ENCODE data around the gene PRDX3. TPM values are rescaled to one million over a fixed set of nuclear protein-coding genes. Genes with fewer than 3 reads are reported as not detected.

PRDX3 gene
- total and polyA plus RNA-seq, 2 of the 4 experiments (the other 2 are of a cell fraction), result 169 to 187 TPM

DNA sequence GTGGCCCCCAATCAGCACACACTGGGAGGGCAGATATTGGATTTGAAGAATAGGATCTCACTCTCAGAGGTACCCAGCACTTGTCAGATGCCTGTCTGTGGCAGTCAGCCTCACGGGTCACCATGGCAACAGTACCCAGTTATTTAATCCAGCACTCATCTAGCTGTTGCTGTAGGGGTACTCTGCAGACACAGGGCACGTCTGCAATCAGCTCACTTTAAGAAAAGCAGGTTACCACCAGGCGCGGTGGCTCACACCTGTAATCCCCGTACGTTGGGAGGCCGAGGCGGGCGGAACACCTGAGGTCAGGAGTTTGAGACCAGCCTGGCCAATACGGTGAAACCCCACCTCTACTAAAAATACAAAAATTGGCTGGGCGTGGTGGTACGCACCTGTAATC lies 25.0 kb downstream of the PRDX3 start:
- Histone ChIP-seq H3K9ac (ENCODE audit: low read depth, low read length) (no peak overlapping the region), H2BK120ac (ENCODE audit: low read depth, low read length) (no peak overlapping the region), H3K4me3 (ENCODE audit: insufficient read depth, low read depth, low read length) (no peak overlapping the region), H3K79me1 (ENCODE audit: low read depth in 1 of 2, low read length in 2 of 2) (no peaks in the 10 kb centered on the region), H3K4me2 (ENCODE audit: low read depth, low read length) (no peak overlapping the region), H3K4ac (ENCODE audit: low read depth, low read length) (no peak overlapping the region), H3K27me3 (ENCODE audit: control insufficient read depth, insufficient read depth, low read length) (no peaks in the 10 kb centered on the region), H3K9me3 (ENCODE audit: control insufficient read depth, insufficient read depth, low read length) (no peaks in the 10 kb centered on the region), H3K23ac (ENCODE audit: low read depth, low read length) (no peak overlapping the region), H2AK9ac (replicated peaks; ENCODE audit: low read depth, low read length, poor library complexity) (no peak overlapping the region), H3K9me1 (ENCODE audit: insufficient read depth, low read length) (no peaks in the 10 kb centered on the region; the same call in 1 of the 2 replicates), H3K27ac (ENCODE audit: insufficient read depth, low read length) (no peak overlapping the region), H3K14ac (replicated peaks; ENCODE audit: low read depth, low read length) (no peak overlapping the region), H3K18ac (ENCODE audit: low read depth, low read length) (no peak overlapping the region), H2AFZ (replicated peaks; ENCODE audit: low read length, poor library complexity) (no peak overlapping the region), H3K36me3 (ENCODE audit: control insufficient read depth, insufficient read depth, low read length) (peaks cover 25% of the 10 kb centered on the region), H2BK20ac (ENCODE audit: low read depth, low read length) (no peak overlapping the region), H4K5ac (ENCODE audit: low read depth, low read length) (no peak overlapping the region), H2BK5ac (ENCODE audit: low read depth, low read length, poor library complexity, severe bottlenecking) (no peak overlapping the region), H3K4me1 (ENCODE audit: control insufficient read depth, insufficient read depth, low read length) (no peaks in the 10 kb centered on the region), H4K8ac (ENCODE audit: low read depth in 2 of 2, low read length in 2 of 2) (no peak overlapping the region), H4K91ac (ENCODE audit: insufficient read depth, low read depth, low read length) (no peak overlapping the region), H3K56ac (ENCODE audit: extremely low read depth, insufficient read depth, low read length) (no peak overlapping the region), H2AK5ac (ENCODE audit: low read depth, low read length) (no peak overlapping the region), H4K20me1 (ENCODE audit: insufficient read depth, low read length) (no peaks in the 10 kb centered on the region), H2BK15ac (ENCODE audit: low read depth, low read length) (no peak overlapping the region)
- dilution Hi-C loops (cut with HindIII; ENCODE audit: low sequenced_read_pairs, unreplicated experiment) (no loop called here), intact Hi-C loops (cut with micrococcal nuclease) (no loop called here), in situ Hi-C loops (cut with MboI; ENCODE audit: low sequenced_read_pairs) (no loop called here)
- DNase-seq, result no peak
- WGBS, 2 experiments (ENCODE audit: extremely low coverage in 2 of 2, insufficient read length in 1 of 2), result 62% methylated on average over 2 of the region's 12 CpGs; no CpG with 5 or more reads in 1 of the 2 experiments
- no peak for ATAC-seq (ENCODE audit: low read depth)
- TF ChIP-seq RAD21 (IDR thresholded peaks at IDR 0.05; ENCODE audit: low read length) (no peak), RFX5 (IDR thresholded peaks at IDR 0.05; ENCODE audit: low read depth, low read length) (no peak), NFE2L2 (IDR thresholded peaks at IDR 0.05; ENCODE audit: low read depth, low read length) (no peak), BHLHE40 (IDR thresholded peaks at IDR 0.05; ENCODE audit: low read depth, low read length) (no peak), POLR2A (IDR thresholded peaks at IDR 0.05; ENCODE audit: low read depth, low read length) (no peak), RCOR1 (IDR thresholded peaks at IDR 0.05; ENCODE audit: insufficient replicate concordance, low read length) (no peak), MAZ (IDR thresholded peaks at IDR 0.05; ENCODE audit: borderline replicate concordance, low read depth, low read length) (no peak), FOS (IDR thresholded peaks at IDR 0.05; ENCODE audit: low read depth, low read length) (no peak), CEBPB (IDR thresholded peaks at IDR 0.05; ENCODE audit: low read depth, low read length) (no peak), MXI1 (IDR thresholded peaks at IDR 0.05; ENCODE audit: borderline replicate concordance, low read depth, low read length) (no peak), CHD1 (IDR thresholded peaks at IDR 0.05; ENCODE audit: low read depth, low read length) (no peak)
- TF ChIP-seq, protein P1, sequence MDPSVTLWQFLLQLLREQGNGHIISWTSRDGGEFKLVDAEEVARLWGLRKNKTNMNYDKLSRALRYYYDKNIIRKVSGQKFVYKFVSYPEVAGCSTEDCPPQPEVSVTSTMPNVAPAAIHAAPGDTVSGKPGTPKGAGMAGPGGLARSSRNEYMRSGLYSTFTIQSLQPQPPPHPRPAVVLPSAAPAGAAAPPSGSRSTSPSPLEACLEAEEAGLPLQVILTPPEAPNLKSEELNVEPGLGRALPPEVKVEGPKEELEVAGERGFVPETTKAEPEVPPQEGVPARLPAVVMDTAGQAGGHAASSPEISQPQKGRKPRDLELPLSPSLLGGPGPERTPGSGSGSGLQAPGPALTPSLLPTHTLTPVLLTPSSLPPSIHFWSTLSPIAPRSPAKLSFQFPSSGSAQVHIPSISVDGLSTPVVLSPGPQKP (IDR thresholded peaks at IDR 0.05; ENCODE audit: borderline replicate concordance, low read depth, low read length), result no peak
- TF ChIP-seq, protein P2, sequence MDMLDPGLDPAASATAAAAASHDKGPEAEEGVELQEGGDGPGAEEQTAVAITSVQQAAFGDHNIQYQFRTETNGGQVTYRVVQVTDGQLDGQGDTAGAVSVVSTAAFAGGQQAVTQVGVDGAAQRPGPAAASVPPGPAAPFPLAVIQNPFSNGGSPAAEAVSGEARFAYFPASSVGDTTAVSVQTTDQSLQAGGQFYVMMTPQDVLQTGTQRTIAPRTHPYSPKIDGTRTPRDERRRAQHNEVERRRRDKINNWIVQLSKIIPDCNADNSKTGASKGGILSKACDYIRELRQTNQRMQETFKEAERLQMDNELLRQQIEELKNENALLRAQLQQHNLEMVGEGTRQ (IDR thresholded peaks at IDR 0.05; ENCODE audit: low read depth, low read length), result no peak
- TF ChIP-seq, protein P3, sequence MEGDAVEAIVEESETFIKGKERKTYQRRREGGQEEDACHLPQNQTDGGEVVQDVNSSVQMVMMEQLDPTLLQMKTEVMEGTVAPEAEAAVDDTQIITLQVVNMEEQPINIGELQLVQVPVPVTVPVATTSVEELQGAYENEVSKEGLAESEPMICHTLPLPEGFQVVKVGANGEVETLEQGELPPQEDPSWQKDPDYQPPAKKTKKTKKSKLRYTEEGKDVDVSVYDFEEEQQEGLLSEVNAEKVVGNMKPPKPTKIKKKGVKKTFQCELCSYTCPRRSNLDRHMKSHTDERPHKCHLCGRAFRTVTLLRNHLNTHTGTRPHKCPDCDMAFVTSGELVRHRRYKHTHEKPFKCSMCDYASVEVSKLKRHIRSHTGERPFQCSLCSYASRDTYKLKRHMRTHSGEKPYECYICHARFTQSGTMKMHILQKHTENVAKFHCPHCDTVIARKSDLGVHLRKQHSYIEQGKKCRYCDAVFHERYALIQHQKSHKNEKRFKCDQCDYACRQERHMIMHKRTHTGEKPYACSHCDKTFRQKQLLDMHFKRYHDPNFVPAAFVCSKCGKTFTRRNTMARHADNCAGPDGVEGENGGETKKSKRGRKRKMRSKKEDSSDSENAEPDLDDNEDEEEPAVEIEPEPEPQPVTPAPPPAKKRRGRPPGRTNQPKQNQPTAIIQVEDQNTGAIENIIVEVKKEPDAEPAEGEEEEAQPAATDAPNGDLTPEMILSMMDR (conservative IDR thresholded peaks at IDR 0.05; ENCODE audit: low read depth, low read length), result no peak
- no TSS peak for BruUV-seq (replicated peaks)
- CTCF ChIA-PET, result no interaction called here
- POLR2A ChIA-PET (ENCODE audit: unreplicated experiment), result no interaction called here
